ENCODE results near the gene SH3PXD2B. TPM values are rescaled to one million over a fixed set of nuclear protein-coding genes. Genes with fewer than 3 reads are reported as not detected.
A peak's percentile ranks its signal among the peaks of the same experiment; 100 is the strongest.
"Not testable (repeated sequence)": the region's sequence is repeated elsewhere in the genome, so short reads cannot be mapped to it uniquely, and the experiment has no call there.

The SH3PXD2B gene
- total RNA-seq, 6 donors from 2014 or later: 17.1 to 55.5 (median 43.2) TPM

DNA sequence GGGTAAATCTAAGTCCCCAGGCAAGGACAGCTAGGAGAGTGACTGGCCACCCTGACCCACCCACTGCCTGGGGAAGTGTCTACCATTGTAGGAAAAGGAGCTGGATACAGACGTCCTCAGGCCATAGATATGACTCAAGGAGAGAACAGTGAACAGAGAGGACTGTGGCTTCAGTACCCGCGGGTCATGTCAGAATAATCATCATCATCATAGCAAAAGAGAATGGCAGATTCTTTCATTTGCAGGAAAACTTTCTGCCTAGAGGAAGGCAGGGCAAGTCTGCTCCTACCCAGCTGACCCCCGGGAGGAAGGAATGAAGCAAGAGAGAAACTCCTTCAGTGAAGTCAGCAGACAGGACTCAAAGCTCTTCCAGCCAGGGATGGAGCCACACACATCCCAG, 118.6 kb downstream of the SH3PXD2B start:
- no peak for DNase-seq

DNA sequence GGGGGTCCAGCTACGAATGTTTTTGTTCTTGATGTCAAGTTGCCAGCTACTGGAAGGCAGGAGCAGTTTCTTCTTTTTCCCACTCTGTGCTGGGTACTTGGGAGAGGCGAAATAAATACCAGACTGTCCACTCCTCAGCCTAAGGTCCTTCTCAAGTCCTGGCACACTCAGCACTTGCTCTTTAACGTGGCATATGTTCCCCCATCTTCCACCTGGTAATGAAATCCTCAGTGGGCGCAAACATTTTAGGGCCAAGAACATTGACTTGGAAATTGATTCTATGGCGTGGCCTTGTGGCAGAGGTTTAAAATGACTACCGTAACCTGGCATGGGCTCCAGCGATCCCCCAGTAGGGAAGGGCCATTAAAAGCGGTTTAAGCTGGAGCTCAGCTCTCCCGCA, 119.7 kb downstream of the SH3PXD2B start:
- Histone ChIP-seq H3K4me1 (no peaks in the 10 kb centered on the region), H3K36me3 (peaks cover 0 to 18% (median 13%) of the 10 kb centered on the region in 4 donors), H3K27me3 (no peaks in the 10 kb centered on the region), H3K27ac (no peak overlapping the region), H3K4me3 (no peak overlapping the region), H3K9me3 (no peaks in the 10 kb centered on the region)
- WGBS, 2 donors: 91 to 96% methylated on average over 9 of the region's 9 CpGs
- TF ChIP-seq, protein P1, sequence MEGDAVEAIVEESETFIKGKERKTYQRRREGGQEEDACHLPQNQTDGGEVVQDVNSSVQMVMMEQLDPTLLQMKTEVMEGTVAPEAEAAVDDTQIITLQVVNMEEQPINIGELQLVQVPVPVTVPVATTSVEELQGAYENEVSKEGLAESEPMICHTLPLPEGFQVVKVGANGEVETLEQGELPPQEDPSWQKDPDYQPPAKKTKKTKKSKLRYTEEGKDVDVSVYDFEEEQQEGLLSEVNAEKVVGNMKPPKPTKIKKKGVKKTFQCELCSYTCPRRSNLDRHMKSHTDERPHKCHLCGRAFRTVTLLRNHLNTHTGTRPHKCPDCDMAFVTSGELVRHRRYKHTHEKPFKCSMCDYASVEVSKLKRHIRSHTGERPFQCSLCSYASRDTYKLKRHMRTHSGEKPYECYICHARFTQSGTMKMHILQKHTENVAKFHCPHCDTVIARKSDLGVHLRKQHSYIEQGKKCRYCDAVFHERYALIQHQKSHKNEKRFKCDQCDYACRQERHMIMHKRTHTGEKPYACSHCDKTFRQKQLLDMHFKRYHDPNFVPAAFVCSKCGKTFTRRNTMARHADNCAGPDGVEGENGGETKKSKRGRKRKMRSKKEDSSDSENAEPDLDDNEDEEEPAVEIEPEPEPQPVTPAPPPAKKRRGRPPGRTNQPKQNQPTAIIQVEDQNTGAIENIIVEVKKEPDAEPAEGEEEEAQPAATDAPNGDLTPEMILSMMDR (IDR thresholded peaks at IDR 0.05): no peak
- TF ChIP-seq POLR2AphosphoS5 (IDR thresholded peaks at IDR 0.05) (no peak), POLR2A (IDR thresholded peaks at IDR 0.05) (no peak), EP300 (IDR thresholded peaks at IDR 0.05) (no peak)
- DNase-seq: no peak
- no peak for ATAC-seq (ENCODE audit: low FRiP score in 2 of 2)

More for the DNA sequence above, 118.6 kb downstream of the SH3PXD2B start:
- Histone ChIP-seq H3K27me3 (no peaks in the 10 kb centered on the region), H3K4me1 (no peaks in the 10 kb centered on the region), H3K9me3 (no peaks in the 10 kb centered on the region), H3K27ac (no peak overlapping the region), H3K36me3 (peaks cover 0 to 27% (median 22%) of the 10 kb centered on the region in 4 donors), H3K4me3 (no peak overlapping the region)
- WGBS, 2 donors: 76 to 83% methylated on average over 4 of the region's 4 CpGs
- TF ChIP-seq, protein P1 (IDR thresholded peaks at IDR 0.05): no peak
- TF ChIP-seq POLR2AphosphoS5 (IDR thresholded peaks at IDR 0.05) (no peak), POLR2A (IDR thresholded peaks at IDR 0.05) (no peak), EP300 (IDR thresholded peaks at IDR 0.05) (no peak)
- ATAC-seq (ENCODE audit: low FRiP score in 2 of 2): no peak

DNA sequence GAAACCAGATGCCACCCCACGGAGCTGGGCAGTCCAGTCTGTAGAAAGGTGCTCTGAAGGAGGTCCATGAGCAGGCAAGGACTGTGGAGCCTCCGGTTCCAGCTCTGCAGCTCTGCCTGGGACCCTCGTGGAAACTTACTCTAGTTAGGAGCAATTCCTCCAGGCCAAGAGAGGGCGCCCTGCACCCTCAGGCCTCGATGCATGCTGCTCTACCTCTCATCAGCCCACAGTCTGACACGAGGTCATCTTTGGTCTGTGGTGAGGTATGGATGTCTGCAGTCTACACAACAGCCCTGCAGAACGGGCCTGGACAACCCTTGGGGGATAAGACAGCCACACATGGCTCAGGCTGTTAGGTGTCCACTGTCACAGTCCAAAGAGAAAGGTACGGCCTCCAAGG, 120.1 kb downstream of the SH3PXD2B start:
- Histone ChIP-seq H3K4me3 (no peak overlapping the region), H3K27me3 (no peaks in the 10 kb centered on the region), H3K36me3 (peaks cover 0 to 15% (median 9%) of the 10 kb centered on the region in 4 donors), H3K27ac (no peak overlapping the region), H3K9me3 (no peaks in the 10 kb centered on the region), H3K4me1 (no peaks in the 10 kb centered on the region)
- no peak for DNase-seq
- 88 to 89% methylated on average over 6 of the region's 8 CpGs for WGBS, 2 donors
- TF ChIP-seq EP300 (IDR thresholded peaks at IDR 0.05) (no peak), POLR2A (IDR thresholded peaks at IDR 0.05) (no peak), POLR2AphosphoS5 (IDR thresholded peaks at IDR 0.05) (no peak)
- TF ChIP-seq, protein P1 (IDR thresholded peaks at IDR 0.05): no peak
- peak in 1 of 2 donors; percentile 4 for ATAC-seq (ENCODE audit: low FRiP score in 2 of 2)

DNA sequence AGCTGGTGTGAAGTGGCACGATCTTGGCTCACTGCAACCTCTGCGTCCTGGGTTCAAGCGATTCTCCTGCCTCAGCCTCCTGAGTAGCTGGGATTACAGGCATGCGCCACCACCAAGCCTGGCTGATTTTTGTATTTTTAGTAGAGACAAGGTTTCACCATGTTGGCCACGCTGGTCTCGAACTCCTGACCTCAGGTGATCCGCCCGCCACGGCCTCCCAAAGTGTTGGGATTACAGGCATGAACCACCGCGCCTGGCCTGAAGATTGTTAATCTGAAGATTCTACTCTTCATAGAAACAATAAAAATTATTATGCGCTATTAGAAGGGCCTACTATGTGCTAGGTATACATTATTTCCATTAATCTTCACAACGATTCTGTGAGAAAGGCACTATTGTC, 127.4 kb downstream of the SH3PXD2B start:
- not testable (repeated sequence) for H3K27me3 ChIP-seq; H3K36me3 ChIP-seq; H3K4me1 ChIP-seq; DNase-seq; H3K9me3 ChIP-seq; H3K4me3 ChIP-seq; H3K27ac ChIP-seq; ATAC-seq (ENCODE audit: low FRiP score in 2 of 2)
- 87 to 89% methylated on average over 13 of the region's 13 CpGs for WGBS, 2 donors

DNA sequence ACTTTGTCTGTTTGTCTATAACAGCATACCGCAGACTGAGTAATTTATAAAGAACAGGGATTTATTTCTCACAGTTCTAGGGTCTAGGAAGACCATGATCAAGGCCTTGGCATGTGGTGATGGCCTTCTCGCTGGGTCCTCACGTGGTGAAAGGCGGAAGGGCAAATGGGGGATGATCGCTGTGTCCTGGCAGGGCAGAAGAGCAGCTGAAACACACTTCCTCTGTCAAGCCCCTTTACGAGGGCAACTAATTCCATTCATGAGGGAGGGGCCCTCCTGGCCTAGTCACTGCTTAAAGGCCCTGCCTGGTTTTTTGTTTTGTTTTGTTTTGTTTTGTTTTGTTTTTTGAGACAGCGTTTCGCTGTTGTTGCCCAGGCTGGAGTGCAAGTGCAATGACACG, 128.9 kb downstream of the SH3PXD2B start:
- ATAC-seq (ENCODE audit: low FRiP score in 2 of 2) (no peak), DNase-seq (no peak)
- no peaks in the 10 kb centered on the region for H3K9me3 ChIP-seq
- H3K36me3 ChIP-seq: no peaks in the 10 kb centered on the region
- no peak for TF ChIP-seq POLR2AphosphoS5 (IDR thresholded peaks at IDR 0.05)
- TF ChIP-seq EP300 (IDR thresholded peaks at IDR 0.05): no peak
- no peak for TF ChIP-seq POLR2A (IDR thresholded peaks at IDR 0.05)
- TF ChIP-seq, protein P1 (IDR thresholded peaks at IDR 0.05): no peak
- H3K27me3 ChIP-seq: no peaks in the 10 kb centered on the region
- 91 to 95% methylated on average over 9 of the region's 9 CpGs for WGBS, 2 donors
- H3K4me1 ChIP-seq: no peaks in the 10 kb centered on the region
- H3K27ac ChIP-seq: no peak overlapping the region
- no peak overlapping the region for H3K4me3 ChIP-seq

Measured in upper lobe of left lung (tissue), 6 donors.